Smooth muscle cell (in vitro differentiated cells): ENCODE measurements around the gene KRT2. TPM values are rescaled to one million over a fixed set of nuclear protein-coding genes. Genes with fewer than 3 reads are reported as not detected.

Experiments used
- DNase-seq: peaks from one replicate; lab custom pipeline; 2025; ENCODE audit not compliant: unreplicated experiment; lab: John Stamatoyannopoulos, UW
- H2AFZ ChIP-seq: fragments of 200-600 bp; sonication (generic); 2 replicates; pipeline ENCODE4 v1.6.0; 2016; ENCODE audit warnings: antibody characterized with exemption, low read depth, mild to moderate bottlenecking
- H3F3A ChIP-seq: fragments of 200-600 bp; sonication (generic); 2 replicates; pipeline ENCODE4 v1.6.0; 2017; ENCODE audit warnings: antibody characterized with exemption, low read depth
- H3K27ac ChIP-seq: fragments of 200-600 bp; sonication (generic); 2 replicates; pipeline ENCODE4 v1.5.1; 2016; ENCODE audit warnings: low read depth, mild to moderate bottlenecking
- H3K27me3 ChIP-seq: fragments of 200-600 bp; sonication (generic); 2 replicates; pipeline ENCODE4 v1.6.1; 2016; ENCODE audit warnings: low read depth, mild to moderate bottlenecking
- H3K36me3 ChIP-seq: fragments of 200-600 bp; sonication (generic); 2 replicates; pipeline ENCODE4 v1.5.1; 2016; ENCODE audit warnings: low read depth
- H3K4me1 ChIP-seq: fragments of 200-600 bp; sonication (generic); 2 replicates; pipeline ENCODE4 v1.5.1; 2016; ENCODE audit warnings: low read depth
- H3K4me2 ChIP-seq: fragments of 200-600 bp; sonication (generic); 2 replicates; pipeline ENCODE4 v1.6.0; 2016; ENCODE audit warnings: mild to moderate bottlenecking
- H3K4me3 ChIP-seq: fragments of 200-600 bp; sonication (generic); 2 replicates; pipeline ENCODE4 v1.5.1; 2016; ENCODE audit warnings: mild to moderate bottlenecking
- H3K79me2 ChIP-seq: fragments of 200-600 bp; sonication (generic); 2 replicates; pipeline ENCODE4 v1.6.0; 2016; ENCODE audit warnings: low read depth, mild to moderate bottlenecking
- H3K9ac ChIP-seq: fragments of 200-600 bp; sonication (generic); 2 replicates; pipeline ENCODE4 v1.6.0; 2016; ENCODE audit warnings: low read depth
- H3K9me3 ChIP-seq: fragments of 200-600 bp; sonication (generic); replicated peaks from 2 replicates; pipeline ENCODE4 v1.5.1; 2016; ENCODE audit warnings: low read depth
- H4K20me1 ChIP-seq: fragments of 200-600 bp; sonication (generic); 2 replicates; pipeline ENCODE4 v1.6.0; 2016; ENCODE audit warnings: low read depth
- WGBS: methylation state at CpG from one replicate; pipeline ENCODE4 v1.1.7; 2016; ENCODE audit warnings: low lambda C conversion rate; 5-methylcytosine and 5-hydroxymethylcytosine counted together
- polyA plus RNA-seq: library from polyadenylated mRNA; unstranded; fragments of >200 nt; fragmentation: Nextera tagmentation; extraction: Ambion mirVana; gene quantifications from 2 replicates; pipeline ENCODE4 v1.2.1, GENCODE V29; 2016
- total RNA-seq: library from RNA; depleted of rRNA; stranded (reverse); fragments of >200 nt; gene quantifications from 2 replicates; pipeline ENCODE4 v1.2.3, GENCODE V29; 2014
- TF ChIP-seq, protein P1 (sequence below): fragments of 200-600 bp; sonication (generic); IDR thresholded peaks from 2 replicates; pipeline ENCODE4 v1.5.1; 2017; ENCODE audit warnings: borderline replicate concordance, mild to moderate bottlenecking, antibody characterized with exemption; ENCODE audit not compliant: insufficient read depth, poor library complexity, severe bottlenecking

The KRT2 gene
- total and polyA plus RNA-seq, 2 experiments from 2014 or later = not detected

DNA sequence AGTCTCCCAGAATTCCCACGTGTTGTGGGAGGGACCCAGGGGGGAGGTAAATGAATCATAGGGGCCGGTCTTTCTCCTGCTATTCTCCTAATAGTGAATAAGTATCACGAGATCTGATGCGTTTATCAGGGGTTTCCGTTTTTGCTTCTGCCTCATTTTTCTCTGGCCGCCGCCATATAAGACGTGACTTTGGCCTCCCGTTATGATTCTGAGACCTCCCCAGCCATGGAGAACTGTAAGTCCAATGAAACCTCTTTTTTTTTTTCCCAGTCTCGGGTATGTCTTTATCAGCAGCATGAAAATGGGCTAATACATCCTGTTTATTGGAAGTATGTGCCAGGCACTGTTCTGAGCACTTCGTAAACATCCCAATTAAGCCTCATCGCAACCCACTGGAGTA lies 51.5 kb downstream of the KRT2 start:
- Histone ChIP-seq H3K27me3 (peaks cover 46% of the 10 kb centered on the region), H3K9me3 (no peaks in the 10 kb centered on the region), H3K27ac (no peak overlapping the region), H3K79me2 (no peaks in the 10 kb centered on the region), H4K20me1 (no peaks in the 10 kb centered on the region), H3K4me3 (no peak overlapping the region), H3F3A (no peaks in the 10 kb centered on the region), H3K36me3 (no peaks in the 10 kb centered on the region), H2AFZ (no peak overlapping the region), H3K4me1 (no peaks in the 10 kb centered on the region), H3K9ac (no peak overlapping the region), H3K4me2 (no peak overlapping the region)
- DNase-seq = no peak
- 88% methylated on average over 12 of the region's 12 CpGs for WGBS
- TF ChIP-seq, protein P1, sequence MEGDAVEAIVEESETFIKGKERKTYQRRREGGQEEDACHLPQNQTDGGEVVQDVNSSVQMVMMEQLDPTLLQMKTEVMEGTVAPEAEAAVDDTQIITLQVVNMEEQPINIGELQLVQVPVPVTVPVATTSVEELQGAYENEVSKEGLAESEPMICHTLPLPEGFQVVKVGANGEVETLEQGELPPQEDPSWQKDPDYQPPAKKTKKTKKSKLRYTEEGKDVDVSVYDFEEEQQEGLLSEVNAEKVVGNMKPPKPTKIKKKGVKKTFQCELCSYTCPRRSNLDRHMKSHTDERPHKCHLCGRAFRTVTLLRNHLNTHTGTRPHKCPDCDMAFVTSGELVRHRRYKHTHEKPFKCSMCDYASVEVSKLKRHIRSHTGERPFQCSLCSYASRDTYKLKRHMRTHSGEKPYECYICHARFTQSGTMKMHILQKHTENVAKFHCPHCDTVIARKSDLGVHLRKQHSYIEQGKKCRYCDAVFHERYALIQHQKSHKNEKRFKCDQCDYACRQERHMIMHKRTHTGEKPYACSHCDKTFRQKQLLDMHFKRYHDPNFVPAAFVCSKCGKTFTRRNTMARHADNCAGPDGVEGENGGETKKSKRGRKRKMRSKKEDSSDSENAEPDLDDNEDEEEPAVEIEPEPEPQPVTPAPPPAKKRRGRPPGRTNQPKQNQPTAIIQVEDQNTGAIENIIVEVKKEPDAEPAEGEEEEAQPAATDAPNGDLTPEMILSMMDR = no peak

- H3K36me3 ChIP-seq = no peaks in the 10 kb centered on the region
- peaks cover 46% of the 10 kb centered on the region for H3K27me3 ChIP-seq
- H3K4me2 ChIP-seq = no peak overlapping the region
- H3K27ac ChIP-seq = no peak overlapping the region
- H3K4me3 ChIP-seq = no peak overlapping the region
- H4K20me1 ChIP-seq = no peaks in the 10 kb centered on the region
- H3K9me3 ChIP-seq = no peaks in the 10 kb centered on the region
- TF ChIP-seq, protein P1 = no peak
- H3K4me1 ChIP-seq = no peaks in the 10 kb centered on the region
- WGBS = 76% methylated on average over 2 of the region's 2 CpGs
- no peaks in the 10 kb centered on the region for H3F3A ChIP-seq
- H2AFZ ChIP-seq = no peak overlapping the region
- no peak for DNase-seq
- no peaks in the 10 kb centered on the region for H3K79me2 ChIP-seq
- H3K9ac ChIP-seq = no peak overlapping the region
These were observed 51.9 kb downstream of the KRT2 start for GRCh38 chr12:52600071-52600470.

DNA sequence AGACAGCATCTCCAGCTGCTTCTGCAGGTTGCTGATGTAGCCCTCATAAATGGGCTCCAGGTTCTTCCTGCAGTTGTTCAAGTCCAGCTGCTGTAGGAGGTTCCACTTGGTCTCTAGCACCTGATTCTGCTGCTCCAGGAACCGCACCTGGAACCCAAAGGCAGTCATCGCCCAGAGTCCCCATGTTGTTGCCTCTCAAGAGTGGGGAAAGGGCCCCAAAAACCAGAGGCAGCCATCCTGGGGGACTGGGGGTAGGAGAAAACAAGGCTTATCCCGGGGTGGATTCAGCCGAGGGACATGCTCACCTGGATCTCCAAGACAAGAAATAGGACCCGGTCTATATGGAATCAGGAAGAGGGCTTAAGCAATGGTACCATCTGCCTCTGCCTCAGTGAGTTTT lies 53.0 kb downstream of the KRT2 start:
- peaks cover 46% of the 10 kb centered on the region for H3K27me3 ChIP-seq
- no peak overlapping the region for H3K9ac ChIP-seq
- H3K9me3 ChIP-seq = no peaks in the 10 kb centered on the region
- no peak overlapping the region for H3K4me3 ChIP-seq
- H3K4me1 ChIP-seq = no peaks in the 10 kb centered on the region
- 90% methylated on average over 5 of the region's 5 CpGs for WGBS
- H4K20me1 ChIP-seq = no peaks in the 10 kb centered on the region
- TF ChIP-seq, protein P1 = no peak
- DNase-seq = no peak
- no peaks in the 10 kb centered on the region for H3K36me3 ChIP-seq
- H3K4me2 ChIP-seq = no peak overlapping the region
- no peaks in the 10 kb centered on the region for H3K79me2 ChIP-seq
- H3F3A ChIP-seq = no peaks in the 10 kb centered on the region
- H2AFZ ChIP-seq = no peak overlapping the region
- H3K27ac ChIP-seq = no peak overlapping the region

Other genes with a start within 250 kb of the KRT2 start
- not detected in 2 replicates for gene KRT82, start 245.9 kb downstream of the KRT2 start, total RNA-seq
- 0.23 TPM in 1 of 2 replicates, not detected in the other for gene KRT82, start 245.9 kb downstream of the KRT2 start, polyA plus RNA-seq
- gene KRT75, start 217.8 kb downstream of the KRT2 start, total RNA-seq = 0.94 and 1.9 TPM in 2 replicates
- gene KRT75, start 217.8 kb downstream of the KRT2 start, polyA plus RNA-seq = 0.37 TPM in 1 of 2 replicates, not detected in the other
- gene KRT6B, start 200.1 kb downstream of the KRT2 start, total RNA-seq = 279 and 336 TPM in 2 replicates
- 248 and 250 TPM in 2 replicates for gene KRT6B, start 200.1 kb downstream of the KRT2 start, polyA plus RNA-seq
- 30.2 and 32.6 TPM in 2 replicates for gene KRT6C, start 178.4 kb downstream of the KRT2 start, total RNA-seq
- 22.0 and 26.5 TPM in 2 replicates for gene KRT6C, start 178.4 kb downstream of the KRT2 start, polyA plus RNA-seq
- gene KRT6A, start 159.0 kb downstream of the KRT2 start, total RNA-seq = 985 and 1,128 TPM in 2 replicates
- gene KRT6A, start 159.0 kb downstream of the KRT2 start, polyA plus RNA-seq = 460 and 992 TPM in 2 replicates
- 152 and 209 TPM in 2 replicates for gene KRT5, start 131.8 kb downstream of the KRT2 start, total RNA-seq
- 67.2 and 198 TPM in 2 replicates for gene KRT5, start 131.8 kb downstream of the KRT2 start, polyA plus RNA-seq
- gene KRT71, start 99.1 kb downstream of the KRT2 start, total RNA-seq = not detected in 2 replicates
- gene KRT71, start 99.1 kb downstream of the KRT2 start, polyA plus RNA-seq = not detected in 2 replicates
- gene KRT74, start 78.4 kb downstream of the KRT2 start, total RNA-seq = 0.22 TPM in 1 of 2 replicates, not detected in the other
- not detected in 2 replicates for gene KRT74, start 78.4 kb downstream of the KRT2 start, polyA plus RNA-seq
- not detected in 2 replicates for gene KRT72, start 50.7 kb downstream of the KRT2 start, total RNA-seq
- gene KRT72, start 50.7 kb downstream of the KRT2 start, polyA plus RNA-seq = not detected in 2 replicates
- not detected in 2 replicates for gene KRT73, start 33.7 kb downstream of the KRT2 start, total RNA-seq
- gene KRT73, start 33.7 kb downstream of the KRT2 start, polyA plus RNA-seq = not detected in 2 replicates
- 11.1 and 13.5 TPM in 2 replicates for gene KRT1, start 28.2 kb upstream of the KRT2 start, total RNA-seq
- 3.1 and 5.6 TPM in 2 replicates for gene KRT1, start 28.2 kb upstream of the KRT2 start, polyA plus RNA-seq
- 3.8 TPM in 1 of 2 replicates, not detected in the other for gene KRT77, start 51.3 kb upstream of the KRT2 start, total RNA-seq
- gene KRT77, start 51.3 kb upstream of the KRT2 start, polyA plus RNA-seq = not detected in 2 replicates
- not detected in 2 replicates for gene KRT76, start 125.1 kb upstream of the KRT2 start, total RNA-seq
- gene KRT76, start 125.1 kb upstream of the KRT2 start, polyA plus RNA-seq = not detected in 2 replicates
- gene KRT3, start 143.9 kb upstream of the KRT2 start, total RNA-seq = not detected in 2 replicates
- not detected in 2 replicates for gene KRT3, start 143.9 kb upstream of the KRT2 start, polyA plus RNA-seq
- 0.45 TPM in 1 of 2 replicates, not detected in the other for gene KRT4, start 161.9 kb upstream of the KRT2 start, total RNA-seq
- not detected in 2 replicates for gene KRT4, start 161.9 kb upstream of the KRT2 start, polyA plus RNA-seq
- 0.85 and 3.4 TPM in 2 replicates for gene KRT79, start 182.1 kb upstream of the KRT2 start, total RNA-seq
- gene KRT79, start 182.1 kb upstream of the KRT2 start, polyA plus RNA-seq = 4.1 and 5.5 TPM in 2 replicates
- 1.2 and 2.7 TPM in 2 replicates for gene KRT78, start 196.8 kb upstream of the KRT2 start, total RNA-seq
- gene KRT78, start 196.8 kb upstream of the KRT2 start, polyA plus RNA-seq = 1.6 TPM in 1 of 2 replicates, not detected in the other